Memory B cell (primary cell): ENCODE results near the gene GPR21.

ENCODE experiments used
- ATAC-seq: fragments of 150-1000 bp; cut with Tn5 transposase; 2 replicates; pipeline ENCODE4 v1.10.0; 2021; ENCODE audit warnings: low read depth, mild to moderate bottlenecking, moderate library complexity
- DNase-seq, 2 donors: peaks; one replicate each; pipeline ENCODE4 v3.0.0; 2022; ENCODE audit warnings: low spot score in 2 of 2
- H3K27ac Mint-ChIP-seq: one replicate; pipeline ENCODE4 v1.8.0; 2022; ENCODE audit warnings: mild to moderate bottlenecking, moderate library complexity, mixed read lengths
- H3K27me3 Mint-ChIP-seq: one replicate; pipeline ENCODE4 v1.8.0; 2022; ENCODE audit warnings: mixed read lengths
- H3K36me3 Mint-ChIP-seq: one replicate; pipeline ENCODE4 v1.8.0; 2022; ENCODE audit warnings: mild to moderate bottlenecking, mixed read lengths
- H3K4me1 Mint-ChIP-seq: one replicate; pipeline ENCODE4 v1.8.0; 2022; ENCODE audit warnings: mixed read lengths
- H3K4me3 Mint-ChIP-seq: one replicate; pipeline ENCODE4 v1.8.0; 2022; ENCODE audit warnings: mild to moderate bottlenecking, moderate library complexity, mixed read lengths
- H3K9me3 Mint-ChIP-seq: one replicate; pipeline ENCODE4 v1.8.0; 2022; ENCODE audit warnings: mixed read lengths

GPR21 gene

GRCh38 chr9:123063896-123064295, 30.4 kb downstream of the GPR21 start:
- H3K9me3 Mint-ChIP-seq = no peaks in the 10 kb centered on the region
- H3K36me3 Mint-ChIP-seq = peaks cover 24% of the 10 kb centered on the region
- no peaks in the 10 kb centered on the region for H3K27me3 Mint-ChIP-seq
- no peaks in the 10 kb centered on the region for H3K4me1 Mint-ChIP-seq
- no peak overlapping the region for H3K27ac Mint-ChIP-seq
- DNase-seq (no peak), ATAC-seq (no peak)
- H3K4me3 Mint-ChIP-seq = no peak overlapping the region

DNA sequence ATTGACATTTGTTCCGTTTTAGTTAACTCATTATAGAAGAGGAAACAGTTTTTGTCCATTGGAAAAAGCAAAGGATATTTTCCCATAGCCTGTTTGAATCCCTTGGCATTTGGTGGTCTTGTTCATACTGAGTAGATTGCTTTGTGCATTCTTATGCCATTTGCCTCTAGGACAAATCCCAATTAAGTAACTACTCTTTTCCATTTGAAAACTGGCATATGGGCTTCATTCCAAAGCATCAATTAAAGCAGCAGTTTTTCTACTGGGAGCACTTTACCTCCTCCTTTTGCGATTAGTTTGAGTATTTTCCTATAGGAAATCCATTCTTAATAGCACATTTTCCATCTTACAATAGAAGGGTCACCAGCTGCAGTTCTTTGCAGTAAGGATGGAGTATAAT, 31.2 kb downstream of the GPR21 start:
- Mint-ChIP-seq H3K4me3 (no peak overlapping the region), H3K36me3 (peaks cover 22% of the 10 kb centered on the region), H3K4me1 (no peaks in the 10 kb centered on the region), H3K9me3 (no peaks in the 10 kb centered on the region), H3K27ac (no peak overlapping the region), H3K27me3 (no peaks in the 10 kb centered on the region)
- DNase-seq = no peak
- ATAC-seq = no peak

DNA sequence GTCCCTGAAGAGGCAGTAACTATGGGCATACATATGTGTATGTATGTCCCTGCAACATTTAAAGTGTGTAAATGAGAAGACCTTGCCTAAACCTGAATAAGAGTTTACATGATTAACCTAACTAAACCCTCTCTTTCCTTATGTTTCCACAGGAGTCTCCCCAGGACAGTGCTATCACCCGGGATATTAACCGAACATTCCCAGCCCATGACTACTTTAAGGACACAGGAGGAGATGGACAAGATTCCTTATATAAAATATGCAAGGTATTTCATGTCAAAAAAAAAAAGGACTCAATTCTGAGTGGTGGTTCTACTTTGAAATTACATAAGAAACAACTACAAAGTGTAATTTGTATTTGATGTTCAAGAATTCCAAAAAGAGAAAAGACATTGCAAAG, 31.7 kb downstream of the GPR21 start:
- H3K4me1 Mint-ChIP-seq = no peaks in the 10 kb centered on the region
- ATAC-seq = no peak
- H3K27ac Mint-ChIP-seq = no peak overlapping the region
- peaks cover 25% of the 10 kb centered on the region for H3K36me3 Mint-ChIP-seq
- H3K4me3 Mint-ChIP-seq = no peak overlapping the region
- no peaks in the 10 kb centered on the region for H3K9me3 Mint-ChIP-seq
- no peaks in the 10 kb centered on the region for H3K27me3 Mint-ChIP-seq
- DNase-seq = no peak

- Mint-ChIP-seq H3K9me3 (no peaks in the 10 kb centered on the region), H3K27me3 (no peaks in the 10 kb centered on the region), H3K36me3 (peaks cover 35% of the 10 kb centered on the region), H3K27ac (no peak overlapping the region), H3K4me3 (no peak overlapping the region), H3K4me1 (peaks cover 4% of the 10 kb centered on the region)
- no peak for DNase-seq
- ATAC-seq = no peak
These were observed 33.7 kb downstream of the GPR21 start for GRCh38 chr9:123067136-123067535.

DNA sequence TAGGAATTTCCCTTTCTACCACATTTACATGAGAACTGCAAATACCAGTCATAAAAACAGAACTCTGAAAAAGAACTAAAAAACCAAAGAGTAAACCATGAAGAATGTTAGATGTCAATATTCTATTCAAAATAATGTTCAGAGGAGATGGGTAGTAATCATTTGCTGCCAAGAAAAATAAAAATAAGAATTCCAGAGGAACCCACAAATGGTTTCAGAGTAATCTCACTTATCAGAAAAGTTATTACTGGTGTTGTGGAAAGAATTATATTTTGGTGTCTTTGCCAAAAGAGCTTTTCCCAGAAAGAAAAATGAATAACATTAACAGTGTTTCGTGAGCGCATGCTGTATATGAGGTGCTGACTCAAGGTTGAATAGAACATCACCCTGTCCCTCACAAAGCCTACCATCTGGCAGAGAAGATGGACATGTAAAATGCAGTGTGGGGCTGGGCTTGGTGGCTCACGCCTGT, 35.6 kb downstream of the GPR21 start:
- Mint-ChIP-seq H3K27ac (no peak overlapping the region), H3K36me3 (peaks cover 35% of the 10 kb centered on the region), H3K4me3 (no peak overlapping the region), H3K27me3 (no peaks in the 10 kb centered on the region), H3K4me1 (peaks cover 15% of the 10 kb centered on the region), H3K9me3 (no peaks in the 10 kb centered on the region)
- DNase-seq (no peak), ATAC-seq (no peak)

DNA sequence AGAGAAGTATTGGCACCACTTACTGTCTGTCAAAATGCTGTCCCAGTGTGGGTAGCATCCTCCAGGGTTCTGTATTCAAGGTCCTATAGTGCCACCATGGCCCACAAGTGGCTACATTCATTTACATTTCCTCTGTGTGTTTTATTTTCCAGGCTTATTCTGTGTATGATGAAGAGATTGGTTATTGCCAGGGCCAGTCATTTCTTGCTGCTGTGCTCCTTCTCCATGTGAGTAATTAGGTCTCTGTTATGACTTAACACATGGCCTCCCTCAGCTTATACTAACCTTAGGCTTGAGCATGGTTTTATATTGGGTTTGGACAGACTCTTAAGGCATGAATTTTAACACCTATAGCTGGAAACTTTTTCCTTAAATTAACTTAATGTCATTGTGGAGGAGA, 36.7 kb downstream of the GPR21 start:
- no peak overlapping the region for H3K4me3 Mint-ChIP-seq
- no peak for ATAC-seq
- H3K4me1 Mint-ChIP-seq = peaks cover 15% of the 10 kb centered on the region
- H3K27me3 Mint-ChIP-seq = no peaks in the 10 kb centered on the region
- no peaks in the 10 kb centered on the region for H3K9me3 Mint-ChIP-seq
- H3K36me3 Mint-ChIP-seq = peaks cover 35% of the 10 kb centered on the region
- no peak for DNase-seq
- no peak overlapping the region for H3K27ac Mint-ChIP-seq

DNA sequence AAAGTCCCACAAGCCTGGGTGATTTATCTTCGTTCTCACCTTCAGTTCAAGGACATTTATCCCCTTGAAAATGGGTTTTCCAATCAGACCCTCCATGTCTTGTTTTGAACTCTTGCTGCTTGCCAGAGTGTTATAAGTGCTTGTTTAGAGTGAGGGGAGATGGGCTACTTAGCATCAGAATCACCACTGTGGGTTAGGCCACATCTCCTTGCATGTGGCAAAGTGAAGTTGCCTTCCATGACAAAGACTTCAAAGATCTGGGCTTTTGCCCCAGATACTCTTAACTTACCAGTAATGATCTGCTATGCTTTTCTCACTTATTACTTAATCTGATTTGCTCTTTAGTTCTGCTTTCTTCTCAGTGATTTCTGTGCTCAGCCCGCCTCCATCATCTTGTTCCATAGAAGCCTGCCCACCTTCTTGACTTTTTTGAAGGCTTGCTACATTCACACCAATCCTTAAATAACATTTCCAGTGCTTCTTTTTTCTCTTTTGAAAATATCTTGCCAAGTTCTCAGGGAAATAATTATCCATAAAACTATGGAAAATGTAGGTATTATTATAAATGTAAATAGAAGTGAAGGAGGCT, 39.0 kb downstream of the GPR21 start:
- H3K27me3 Mint-ChIP-seq = no peaks in the 10 kb centered on the region
- H3K36me3 Mint-ChIP-seq = peaks cover 19% of the 10 kb centered on the region
- H3K27ac Mint-ChIP-seq = no peak overlapping the region

GRCh38 chr9:123073441-123073840, 40.0 kb downstream of the GPR21 start:
- H3K36me3 Mint-ChIP-seq = peaks cover 16% of the 10 kb centered on the region
- H3K4me1 Mint-ChIP-seq = peaks cover 15% of the 10 kb centered on the region
- no peak overlapping the region for H3K27ac Mint-ChIP-seq
- no peaks in the 10 kb centered on the region for H3K9me3 Mint-ChIP-seq
- no peak overlapping the region for H3K4me3 Mint-ChIP-seq
- DNase-seq = no peak
- no peaks in the 10 kb centered on the region for H3K27me3 Mint-ChIP-seq
- ATAC-seq = peak; percentile 44

More for the DNA sequence above, 39.0 kb downstream of the GPR21 start:
- Mint-ChIP-seq H3K9me3 (no peaks in the 10 kb centered on the region), H3K4me1 (peaks cover 15% of the 10 kb centered on the region), H3K4me3 (no peak overlapping the region)
- DNase-seq (no peak), ATAC-seq (no peak)

DNA sequence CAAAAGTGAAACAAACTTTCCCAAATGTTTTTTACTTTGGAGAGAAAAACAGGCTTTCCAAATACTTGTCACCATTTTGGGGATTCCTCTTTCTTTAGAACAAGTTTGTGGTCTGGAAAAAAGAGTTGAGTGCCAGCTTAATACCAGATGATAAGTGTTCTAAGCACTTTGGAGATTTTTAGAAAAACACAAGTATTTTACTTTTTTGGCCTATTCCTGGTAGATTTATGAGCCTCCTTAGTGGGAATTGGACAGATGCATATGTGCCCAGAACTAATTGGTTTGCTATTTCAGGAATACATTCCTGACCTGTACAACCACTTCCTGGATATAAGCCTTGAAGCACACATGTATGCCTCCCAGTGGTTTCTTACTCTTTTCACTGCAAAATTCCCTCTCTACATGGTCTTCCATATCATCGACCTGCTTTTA, 40.5 kb downstream of the GPR21 start:
- Mint-ChIP-seq H3K36me3 (peaks cover 21% of the 10 kb centered on the region), H3K4me3 (no peak overlapping the region), H3K4me1 (peaks cover 15% of the 10 kb centered on the region), H3K27ac (no peak overlapping the region), H3K9me3 (no peaks in the 10 kb centered on the region), H3K27me3 (no peaks in the 10 kb centered on the region)
- ATAC-seq (no peak), DNase-seq (no peak)

GRCh38 chr9:123074628-123075027, 41.2 kb downstream of the GPR21 start:
- Mint-ChIP-seq H3K9me3 (no peaks in the 10 kb centered on the region), H3K4me3 (no peak overlapping the region), H3K27me3 (no peaks in the 10 kb centered on the region), H3K4me1 (peaks cover 15% of the 10 kb centered on the region), H3K36me3 (peaks cover 22% of the 10 kb centered on the region), H3K27ac (no peak overlapping the region)
- no peak for ATAC-seq
- no peak for DNase-seq

DNA sequence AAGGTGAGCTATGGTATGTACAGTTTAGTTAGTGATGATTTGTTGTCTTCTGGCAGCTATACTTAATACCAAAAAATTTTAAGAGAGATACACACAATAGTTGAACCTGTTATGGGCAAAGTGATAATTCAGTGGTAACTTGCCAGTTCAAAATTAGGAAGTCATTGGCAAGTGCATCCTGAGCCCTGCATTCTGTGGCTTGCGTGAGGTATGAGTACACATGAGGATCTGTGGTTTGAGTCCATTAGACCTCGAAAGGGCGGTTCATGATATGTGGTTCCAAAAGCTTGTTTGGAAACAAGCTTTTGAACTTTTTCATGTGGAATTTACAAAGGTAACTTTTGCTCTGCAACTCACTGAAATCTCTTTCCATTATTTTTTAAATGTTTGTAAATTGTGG, 47.0 kb downstream of the GPR21 start:
- Mint-ChIP-seq H3K4me1 (peaks cover 9% of the 10 kb centered on the region), H3K27me3 (no peaks in the 10 kb centered on the region), H3K9me3 (no peaks in the 10 kb centered on the region), H3K36me3 (peaks cover 19% of the 10 kb centered on the region), H3K27ac (no peak overlapping the region), H3K4me3 (no peak overlapping the region)
- ATAC-seq (no peak), DNase-seq (no peak)

DNA sequence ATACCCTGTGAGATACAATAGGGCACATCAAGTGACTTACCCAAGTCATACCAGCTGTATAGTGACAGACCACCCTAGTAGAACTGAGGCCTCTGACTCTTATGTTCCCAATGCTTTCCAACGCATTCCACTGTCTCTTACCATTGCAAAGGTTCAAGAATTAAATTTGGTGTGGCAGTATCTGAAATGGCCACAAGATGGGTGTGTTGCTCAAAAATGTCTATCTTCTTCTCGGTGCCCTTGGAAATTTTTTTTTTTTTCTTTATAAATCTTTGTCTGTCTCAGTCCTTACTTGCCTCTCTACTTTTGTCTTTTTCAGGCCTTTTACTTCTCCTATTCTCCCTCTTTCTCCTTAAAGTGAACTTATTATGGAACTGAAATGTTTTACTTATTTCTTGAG, 48.4 kb downstream of the GPR21 start:
- H3K27me3 Mint-ChIP-seq = no peaks in the 10 kb centered on the region
- H3K9me3 Mint-ChIP-seq = no peaks in the 10 kb centered on the region
- H3K4me3 Mint-ChIP-seq = no peak overlapping the region
- no peak overlapping the region for H3K27ac Mint-ChIP-seq
- ATAC-seq (peak; percentile 55), DNase-seq (peak; percentile 38 to 41)
- peaks cover 22% of the 10 kb centered on the region for H3K36me3 Mint-ChIP-seq
- peaks cover 13% of the 10 kb centered on the region for H3K4me1 Mint-ChIP-seq

- H3K27ac Mint-ChIP-seq = no peak overlapping the region
- H3K36me3 Mint-ChIP-seq = peaks cover 22% of the 10 kb centered on the region
- peaks cover 17% of the 10 kb centered on the region for H3K4me1 Mint-ChIP-seq
- H3K9me3 Mint-ChIP-seq = no peaks in the 10 kb centered on the region
- DNase-seq (no peak), ATAC-seq (no peak)
- H3K27me3 Mint-ChIP-seq = no peaks in the 10 kb centered on the region
- H3K4me3 Mint-ChIP-seq = no peak overlapping the region
These were observed 50.2 kb downstream of the GPR21 start for GRCh38 chr9:123083680-123084079.

GRCh38 chr9:123084256-123084655, 50.8 kb downstream of the GPR21 start:
- H3K9me3 Mint-ChIP-seq = no peaks in the 10 kb centered on the region
- H3K4me1 Mint-ChIP-seq = peaks cover 23% of the 10 kb centered on the region
- H3K36me3 Mint-ChIP-seq = peaks cover 19% of the 10 kb centered on the region
- ATAC-seq (no peak), DNase-seq (no peak)
- no peaks in the 10 kb centered on the region for H3K27me3 Mint-ChIP-seq
- no peak overlapping the region for H3K4me3 Mint-ChIP-seq
- no peak overlapping the region for H3K27ac Mint-ChIP-seq
